COR-L47 (cell line): ENCODE measurements around the gene STAT6.

Source experiments
- DNase-seq: peaks from one replicate; lab custom pipeline; 2025; lab: John Stamatoyannopoulos, UW

STAT6 gene

DNA sequence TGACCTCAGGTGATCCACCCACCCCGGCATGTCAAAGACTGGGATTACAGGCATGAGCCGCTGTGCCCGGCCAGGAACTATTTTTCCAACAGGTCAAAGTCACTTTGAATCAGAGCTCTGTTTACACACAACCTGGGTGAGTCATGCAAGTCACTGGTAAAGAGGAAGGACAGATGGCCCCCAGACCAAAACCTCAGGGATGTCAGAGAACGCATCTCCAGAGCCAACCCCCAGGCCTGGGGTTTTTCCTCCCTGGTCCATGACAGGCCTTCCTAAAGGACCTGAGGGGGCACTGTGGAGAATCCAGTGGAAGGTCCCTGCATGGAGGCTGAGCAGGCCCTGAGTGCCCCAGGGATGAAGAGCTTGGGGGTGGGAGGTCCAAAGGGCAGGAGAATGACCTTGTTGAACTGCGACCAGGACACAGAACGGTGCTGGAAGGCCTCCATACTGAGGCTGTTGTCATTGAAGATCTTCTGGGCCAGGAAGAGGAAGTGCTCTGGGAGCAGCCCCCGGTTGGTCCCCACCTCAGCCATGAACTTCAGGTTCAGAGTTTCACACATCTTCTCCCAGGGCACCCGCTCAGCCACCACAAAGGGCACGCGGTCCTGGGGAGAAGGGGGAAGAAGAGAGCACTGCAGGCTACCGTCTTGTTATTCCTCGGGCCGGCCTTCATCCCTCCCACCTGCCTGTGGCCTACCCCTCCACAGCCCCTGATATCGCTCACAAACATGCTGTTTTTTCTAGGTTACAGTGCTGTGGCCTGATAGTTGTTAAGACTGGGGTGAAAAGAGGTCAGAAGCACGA is 9.1 kb downstream of the STAT6 start:
- no peak for DNase-seq

DNA sequence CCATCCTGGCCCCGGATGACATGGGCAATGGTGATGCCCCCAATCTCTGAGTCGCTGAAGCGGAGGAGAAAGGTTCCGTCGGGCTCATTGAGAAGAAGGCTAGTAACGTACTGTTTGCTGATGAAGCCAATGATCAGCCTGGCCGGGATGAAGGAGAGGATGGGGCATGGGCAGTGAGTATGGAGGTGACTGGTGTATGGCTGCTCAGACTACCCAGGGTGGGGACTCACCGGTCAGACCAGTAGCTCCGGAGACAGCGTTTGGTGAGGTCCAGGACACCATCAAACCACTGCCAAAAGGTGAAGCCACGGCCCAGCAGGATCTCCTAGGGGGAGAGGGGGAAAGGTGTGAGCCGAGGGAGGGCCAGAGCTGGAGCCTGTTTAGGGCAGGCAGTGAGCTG is 11.4 kb downstream of the STAT6 start:
- no peak for DNase-seq

GRCh38 chr12:57099047-57099714 is 12.0 kb downstream of the STAT6 start:
- DNase-seq: no peak

- no peak for DNase-seq
Measured at GRCh38 chr12:57098546-57098945, 12.6 kb downstream of the STAT6 start.

DNA sequence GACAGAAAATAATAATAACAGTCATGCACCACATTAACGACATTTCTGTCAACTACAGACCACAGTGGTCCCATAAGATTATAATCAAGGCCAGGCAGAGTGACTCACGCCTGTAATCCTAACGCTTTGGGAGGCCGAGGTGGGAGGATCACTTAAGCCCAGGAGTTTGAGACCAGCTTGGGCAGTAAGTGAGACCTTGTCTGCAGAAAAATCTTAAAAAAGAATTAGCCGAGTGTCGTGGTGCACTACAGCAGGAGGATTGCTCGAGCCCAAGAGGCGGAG is 13.7 kb downstream of the STAT6 start:
- DNase-seq: no peak

DNA sequence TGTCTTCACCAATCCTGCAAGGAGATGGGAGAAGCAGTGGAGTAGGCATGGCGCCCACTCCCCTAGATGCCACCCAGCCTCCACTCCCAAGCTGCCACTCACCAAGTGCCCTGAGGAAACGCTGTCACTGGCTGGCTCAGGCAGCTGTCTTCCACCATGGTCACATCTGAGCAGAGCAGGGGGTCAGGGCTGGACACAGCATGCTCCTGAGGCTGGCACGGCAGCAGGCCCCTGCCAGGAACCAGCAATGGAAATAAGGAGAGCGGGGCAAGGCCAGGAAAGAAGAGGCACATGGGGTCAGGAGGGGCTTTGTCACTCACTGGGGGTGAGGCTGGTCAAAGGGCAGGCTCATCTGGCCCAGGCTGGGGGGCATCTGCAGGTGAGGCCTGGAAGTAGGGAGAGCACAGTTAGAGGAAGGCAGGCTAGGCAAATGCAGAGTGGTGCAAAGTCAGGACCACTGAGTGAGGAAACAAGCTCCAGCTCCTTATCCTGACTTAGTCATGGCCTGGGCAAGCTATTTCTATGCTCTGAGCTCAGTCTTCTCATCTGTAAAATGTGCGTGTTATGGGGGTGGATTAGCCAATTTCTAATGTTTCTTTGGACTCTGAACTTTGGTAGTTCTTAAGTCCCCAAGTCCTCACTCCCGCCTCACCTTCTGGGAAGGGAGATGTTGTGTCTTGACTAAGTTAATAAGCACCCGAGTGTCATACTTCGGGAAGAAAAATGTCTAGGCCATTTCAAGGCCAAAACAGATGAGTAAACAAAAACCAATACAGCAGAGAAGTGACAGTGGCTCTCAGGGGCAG is 14.2 kb downstream of the STAT6 start:
- no peak for DNase-seq

DNA sequence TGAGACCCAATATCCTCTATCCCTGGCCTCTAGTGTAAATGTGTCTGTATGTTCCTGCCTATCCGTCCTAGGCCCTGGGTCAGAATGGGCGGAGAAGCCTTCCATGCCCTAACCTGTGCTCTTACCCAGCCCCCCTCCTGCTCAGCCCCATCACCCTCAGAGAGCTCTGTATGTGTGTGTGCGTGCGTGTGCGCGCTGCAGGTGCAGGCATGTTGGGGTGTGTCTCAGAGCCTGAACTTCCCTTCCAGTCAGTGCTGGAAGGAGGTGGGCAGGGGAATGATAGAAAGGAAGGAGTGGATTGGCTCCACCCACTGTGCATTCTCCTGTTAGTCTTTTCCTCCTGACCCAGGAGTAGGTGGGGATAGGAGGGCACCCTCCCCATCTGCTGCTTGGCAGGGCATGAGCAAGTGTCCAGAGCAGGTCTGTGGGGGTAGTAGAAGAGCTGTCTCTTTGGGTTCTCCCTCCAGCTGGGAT is 15.0 kb downstream of the STAT6 start:
- DNase-seq: no peak

GRCh38 chr12:57095440-57095839 is 15.7 kb downstream of the STAT6 start:
- no peak for DNase-seq

GRCh38 chr12:57094208-57095160 is 16.7 kb downstream of the STAT6 start:
- DNase-seq: no peak

GRCh38 chr12:57093415-57094207 is 17.6 kb downstream of the STAT6 start:
- no peak for DNase-seq

- DNase-seq: no peak
Measured at GRCh38 chr12:57092876-57093414, 18.2 kb downstream of the STAT6 start.

- no peak for DNase-seq
Measured at GRCh38 chr12:57092529-57092862, 18.7 kb downstream of the STAT6 start.

DNA sequence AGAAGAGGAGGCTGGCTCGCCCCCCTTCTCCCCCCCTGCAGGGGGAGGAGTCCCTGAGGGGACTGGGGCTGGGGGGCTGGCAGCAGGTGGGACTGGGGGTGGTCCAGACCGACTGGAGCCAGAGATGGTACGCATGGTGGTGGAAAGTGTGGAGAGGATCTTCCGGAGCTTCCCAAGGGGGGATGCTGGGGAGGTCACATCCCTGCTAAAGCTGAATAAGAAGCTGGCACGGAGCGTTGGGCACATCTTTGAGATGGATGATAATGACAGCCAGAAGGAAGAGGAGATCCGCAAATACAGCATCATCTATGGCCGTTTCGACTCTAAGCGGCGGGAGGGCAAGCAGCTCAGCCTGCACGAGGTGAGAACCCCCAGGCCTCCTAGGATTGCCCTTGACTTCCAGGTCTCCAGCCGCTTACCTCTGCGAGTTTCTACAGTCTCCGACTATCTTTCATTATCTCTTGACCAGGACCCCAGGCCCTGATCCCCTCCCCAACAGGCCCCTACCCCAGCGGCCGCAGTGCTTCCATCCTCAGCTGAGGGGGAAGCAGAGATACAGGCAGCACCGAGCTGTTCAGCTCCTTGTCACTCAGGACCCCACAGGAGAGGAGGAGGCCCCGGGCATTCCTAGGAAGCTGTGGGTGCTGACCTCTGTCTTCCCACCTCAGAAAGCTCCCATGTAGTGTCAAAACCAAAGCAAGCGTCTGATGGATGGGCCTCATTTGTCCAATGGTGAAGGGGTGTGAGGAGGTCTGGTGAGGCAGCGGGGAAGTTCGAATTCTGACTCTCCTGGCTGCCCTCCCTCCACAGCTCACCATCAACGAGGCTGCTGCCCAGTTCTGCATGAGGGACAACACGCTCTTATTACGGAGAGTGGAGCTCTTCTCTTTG is 19.3 kb downstream of the STAT6 start:
- DNase-seq: no peak

GRCh38 chr12:57090924-57091637 is 20.1 kb downstream of the STAT6 start:
- no peak for DNase-seq

GRCh38 chr12:57090490-57090889 is 20.7 kb downstream of the STAT6 start:
- DNase-seq: no peak

DNA sequence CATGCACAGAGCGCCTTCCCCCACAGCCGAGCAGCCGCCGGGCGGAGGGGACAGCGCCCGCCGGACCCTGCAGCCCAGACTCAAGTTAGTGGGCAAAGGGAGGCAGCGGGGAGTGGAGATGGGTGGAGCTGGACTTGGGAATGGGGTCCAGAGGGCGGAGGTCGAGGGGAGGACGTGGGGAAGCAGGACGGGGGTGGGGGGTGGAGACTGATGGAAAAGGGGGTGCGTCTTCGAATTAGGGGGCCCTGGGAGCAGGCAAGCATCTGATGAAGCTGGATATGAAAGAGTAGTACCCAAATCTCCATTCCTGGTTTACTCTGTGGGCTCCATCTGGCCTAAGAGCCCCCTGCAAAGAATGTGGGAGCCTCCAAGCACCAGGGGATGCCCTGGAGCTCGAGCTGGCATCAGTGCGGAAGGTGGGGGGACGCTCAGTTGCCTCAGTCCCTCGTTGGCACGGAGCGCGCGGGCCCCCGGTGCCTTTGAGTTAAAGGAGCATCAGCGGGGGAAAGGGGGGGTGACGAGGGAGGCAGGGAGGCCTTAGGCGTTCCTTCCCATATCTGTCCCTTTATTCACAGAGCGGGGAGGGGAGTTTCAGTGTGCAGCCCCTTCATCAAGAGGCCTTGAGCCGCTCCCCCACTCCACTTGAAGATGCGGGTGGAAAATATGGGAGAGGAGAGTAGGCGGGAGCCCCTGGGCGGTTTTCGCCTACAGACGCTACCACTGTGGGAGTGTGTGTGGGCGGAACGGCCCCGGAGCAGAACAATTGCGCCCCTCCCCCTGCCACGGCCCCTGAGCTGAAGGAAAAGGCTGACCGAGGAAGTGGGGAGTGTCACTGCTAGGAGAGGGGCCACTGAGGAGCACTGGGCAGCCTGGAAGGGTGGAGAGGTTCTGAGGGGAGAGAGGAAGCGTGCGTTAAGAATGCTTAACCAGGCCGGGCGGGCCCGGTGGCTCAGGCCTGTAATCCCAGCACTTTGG is 21.6 kb downstream of the STAT6 start:
- DNase-seq: no peak

GRCh38 chr12:57088354-57089270 is 22.6 kb downstream of the STAT6 start, which contains the start of gene NAB2:
Gene NAB2 (plus strand): TSS chr12:57089114. CDS start chr12:57089272, 158 bp downstream.
- peak; percentile 86 for DNase-seq
